ENCODE data around the gene MTMR6.

MTMR6 gene

DNA sequence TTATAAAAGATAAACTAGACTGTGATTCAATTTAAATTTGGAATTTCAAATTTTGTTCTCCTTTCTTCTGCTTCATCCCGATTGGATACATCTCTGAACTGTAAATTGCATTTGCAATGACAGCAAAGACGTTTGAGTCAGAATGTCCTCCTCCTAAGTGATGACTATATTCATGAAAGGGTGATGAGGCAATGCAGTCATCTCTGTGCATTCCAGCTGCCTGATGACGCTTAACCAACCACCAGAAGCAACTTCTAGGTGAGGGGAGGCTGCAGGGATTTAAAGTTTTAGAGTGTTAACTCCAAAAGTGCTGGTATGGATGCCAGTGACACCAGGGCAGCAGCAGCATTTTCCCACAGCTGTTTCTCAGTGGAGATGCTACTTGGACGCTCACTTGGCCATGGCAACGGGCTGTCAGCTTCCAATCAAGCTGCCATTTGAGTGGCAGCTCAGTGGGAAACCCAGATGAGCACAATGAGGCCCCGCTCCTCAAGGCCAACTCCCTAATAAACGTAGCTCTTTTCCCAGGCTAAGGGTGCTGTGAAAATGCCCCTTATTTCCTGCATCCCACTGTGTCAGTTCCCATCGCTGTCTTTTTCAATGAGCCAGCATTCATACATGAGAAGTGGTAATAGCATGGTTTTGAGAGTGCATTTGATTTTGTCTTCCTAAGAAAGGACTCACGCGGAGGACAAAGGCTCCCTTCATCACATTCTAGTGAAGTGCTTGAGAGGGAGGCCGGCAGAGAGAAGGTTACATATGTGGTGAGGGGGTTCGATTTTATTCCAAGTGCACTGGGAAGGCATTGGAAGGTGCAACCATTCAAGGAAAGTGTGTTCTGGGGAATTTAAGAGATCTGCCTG, 70.0 kb downstream of the MTMR6 start:
- no peak for DNase-seq (ENCODE audit: low read depth in 1 of 2, low spot score in 1 of 2)

DNA sequence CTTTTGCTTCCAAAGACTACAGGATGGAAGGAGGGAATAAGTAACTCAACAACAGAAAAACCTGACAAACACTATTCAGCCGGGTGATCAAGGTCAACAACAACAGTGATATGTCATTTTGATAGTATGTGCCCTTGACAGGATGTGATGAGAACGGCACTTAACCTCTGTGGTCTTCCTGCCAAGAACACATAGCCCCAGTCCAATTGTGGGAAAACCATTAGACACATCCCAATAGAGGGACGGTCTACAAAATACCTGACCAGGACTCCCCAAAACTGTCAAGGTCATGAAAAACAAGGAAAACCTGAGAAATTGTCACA, 72.1 kb downstream of the MTMR6 start:
- DNase-seq (ENCODE audit: low read depth in 1 of 2, low spot score in 1 of 2), result no peak

DNA sequence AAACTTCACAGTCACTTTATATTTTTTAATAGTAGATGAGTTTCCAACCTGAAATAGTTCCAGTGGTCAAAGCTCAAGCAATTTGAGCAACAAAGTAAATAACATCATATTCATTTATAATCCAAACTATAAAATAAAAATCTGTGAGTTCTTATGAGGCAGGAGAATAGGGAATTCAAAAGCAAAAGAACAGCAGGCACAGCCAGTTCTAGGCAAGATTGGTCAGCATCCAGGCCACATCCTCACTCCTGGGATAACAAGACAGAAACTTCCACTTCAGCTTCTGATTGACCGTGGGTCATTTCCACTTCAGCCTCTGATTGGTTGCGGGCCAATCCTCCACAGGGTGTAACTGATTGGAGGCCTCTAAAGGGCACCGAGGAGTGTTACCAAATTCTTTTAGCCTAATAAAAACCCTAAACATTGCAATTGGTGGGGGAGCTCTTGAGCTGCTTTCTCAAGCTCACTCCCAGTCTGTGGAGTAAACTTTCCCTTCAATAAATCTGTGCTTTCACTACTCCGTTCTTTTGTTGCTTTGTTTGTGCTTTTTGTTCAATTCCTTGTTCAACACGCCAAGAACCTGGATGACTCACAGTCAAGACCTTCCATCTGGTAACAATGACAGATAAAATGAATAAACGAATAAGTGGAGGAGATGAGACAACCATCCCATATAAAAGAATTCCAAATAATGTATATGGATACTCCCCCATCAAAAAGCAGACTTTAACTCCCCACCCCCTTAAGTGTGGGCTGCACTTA, 72.6 kb downstream of the MTMR6 start:
- DNase-seq (ENCODE audit: low read depth in 1 of 2, low spot score in 1 of 2), result no peak

DNA sequence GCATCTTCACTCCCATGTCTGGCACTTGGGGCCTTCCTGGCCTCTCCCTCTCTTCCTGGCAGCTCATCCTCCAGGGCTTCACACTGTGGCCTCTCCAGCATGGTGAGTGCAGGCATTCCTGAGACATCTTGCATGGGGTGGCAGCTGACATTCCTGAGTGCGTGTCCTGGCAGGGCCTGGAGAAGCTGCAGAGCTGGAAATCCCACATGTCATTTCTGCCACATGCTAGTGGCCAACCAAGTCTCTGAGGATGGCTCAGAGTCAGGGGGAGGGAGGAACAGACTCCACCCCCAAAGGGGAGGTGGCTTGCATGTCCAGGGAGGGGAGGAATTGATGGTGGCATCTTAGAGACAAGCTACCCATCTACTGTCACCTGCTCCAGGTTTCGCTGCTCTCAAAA, 73.6 kb downstream of the MTMR6 start:
- DNase-seq (ENCODE audit: low read depth in 1 of 2, low spot score in 1 of 2), result no peak

DNA sequence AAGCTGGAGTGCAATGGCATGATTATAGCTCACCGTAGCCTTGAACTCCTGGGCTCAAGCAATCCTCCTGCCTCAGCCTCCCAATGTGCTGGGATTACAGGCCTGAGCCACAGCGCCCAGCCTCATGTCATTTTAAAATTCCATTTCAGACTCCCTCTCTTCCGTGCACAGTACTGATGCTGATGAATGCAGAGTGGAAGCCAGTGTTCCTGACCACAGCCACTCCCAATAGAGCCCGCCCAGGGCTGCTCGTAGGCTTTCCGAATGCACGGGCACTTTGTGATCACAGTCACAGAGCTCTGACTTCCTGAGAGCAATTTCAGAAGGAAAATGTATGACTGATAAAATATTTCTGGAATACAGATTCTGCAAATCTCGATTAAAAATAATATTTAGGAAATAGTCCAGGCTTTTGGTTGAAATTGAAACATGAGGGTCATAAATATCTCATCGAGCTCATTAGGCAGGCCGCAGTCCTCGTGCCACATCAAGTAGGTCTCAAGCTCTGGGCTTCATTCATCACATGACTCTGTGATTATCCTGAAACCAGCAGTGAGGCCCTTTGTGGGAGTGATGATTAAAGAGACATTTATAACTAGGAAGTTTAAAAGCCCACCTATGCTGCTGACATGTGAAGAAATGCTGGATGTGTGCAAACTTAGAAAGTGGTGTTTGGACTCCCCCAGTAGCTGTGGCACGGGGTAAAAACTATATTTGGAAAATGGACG, 76.3 kb downstream of the MTMR6 start:
- DNase-seq (ENCODE audit: low read depth in 1 of 2, low spot score in 1 of 2), result no peak

DNA sequence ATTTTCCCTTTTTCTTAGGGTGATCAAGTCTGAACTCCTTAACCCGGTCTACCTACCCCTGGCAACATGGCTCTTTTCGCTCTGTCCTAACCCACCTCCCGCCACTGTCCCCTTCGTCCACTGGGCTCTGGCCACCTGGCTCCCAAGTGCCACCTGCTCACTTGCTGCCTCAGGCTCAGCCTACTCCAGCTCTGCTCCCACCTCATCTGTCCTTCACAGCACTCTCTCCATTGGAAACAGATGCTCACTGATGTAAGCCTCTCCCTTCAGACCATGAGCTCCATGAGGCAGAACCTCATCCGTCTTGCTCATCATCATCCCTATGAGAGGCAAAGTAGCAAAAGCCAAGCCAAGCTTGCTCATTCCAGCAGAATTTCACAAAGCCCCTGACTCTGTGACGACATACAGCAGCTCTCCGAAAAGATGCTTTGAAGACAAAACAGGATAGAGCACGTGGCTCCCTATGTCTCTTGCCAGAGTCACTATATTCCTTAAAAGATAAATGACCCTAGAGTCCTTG, 79.9 kb downstream of the MTMR6 start:
- DNase-seq (ENCODE audit: low read depth in 1 of 2, low spot score in 1 of 2), result no peak

DNA sequence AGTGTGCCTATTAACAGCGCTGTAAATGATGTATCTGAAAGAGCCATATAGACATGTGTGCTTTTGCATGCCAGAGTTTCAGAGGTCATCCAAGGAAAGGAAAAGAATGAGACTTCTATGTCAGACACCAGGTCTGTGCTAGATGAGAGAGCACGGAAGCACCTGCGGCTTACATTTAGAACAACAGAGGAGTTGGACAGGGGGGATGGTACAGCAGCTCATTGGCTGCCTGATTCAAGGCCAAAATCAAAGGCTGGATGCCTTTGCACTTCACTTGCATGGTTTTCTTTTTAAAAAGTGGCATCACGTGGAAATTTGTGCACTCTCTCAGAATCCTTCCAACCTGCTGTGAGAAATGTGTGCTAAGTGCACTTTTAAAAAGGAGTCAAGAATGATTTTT, 82.4 kb downstream of the MTMR6 start:
- DNase-seq (ENCODE audit: low read depth in 1 of 2, low spot score in 1 of 2), result no peak

DNA sequence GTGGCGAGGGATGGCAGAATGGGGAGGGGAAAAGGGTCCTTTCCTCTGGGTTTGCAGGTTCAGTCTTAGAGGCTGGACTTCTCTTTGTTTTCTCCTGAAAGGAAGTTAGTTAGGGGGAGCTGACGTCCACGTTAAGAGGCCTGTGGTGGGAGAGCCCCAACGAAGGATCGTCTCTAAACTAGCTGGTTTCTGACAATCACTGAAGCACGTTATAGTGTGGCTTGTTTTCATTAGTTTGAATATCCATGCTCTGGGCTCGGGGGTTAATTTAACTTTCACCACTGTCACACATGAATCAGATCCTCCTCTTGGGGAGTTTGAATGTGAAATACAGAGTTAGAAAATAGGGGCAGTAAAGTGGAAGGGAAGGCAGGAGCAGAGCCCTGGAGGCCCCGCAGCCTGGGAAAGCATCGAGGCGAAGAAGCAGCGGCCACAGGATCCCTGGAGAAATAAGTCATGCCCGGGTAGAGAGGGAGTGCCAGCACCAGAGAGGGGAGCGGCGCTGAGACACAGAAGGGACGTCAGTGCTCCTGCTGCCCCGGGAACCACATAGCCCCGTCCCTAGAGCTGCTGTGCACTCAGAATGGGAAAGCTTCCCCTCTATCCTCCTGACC, 84.1 kb downstream of the MTMR6 start:
- no peak for DNase-seq (ENCODE audit: low read depth in 1 of 2, low spot score in 1 of 2)

DNA sequence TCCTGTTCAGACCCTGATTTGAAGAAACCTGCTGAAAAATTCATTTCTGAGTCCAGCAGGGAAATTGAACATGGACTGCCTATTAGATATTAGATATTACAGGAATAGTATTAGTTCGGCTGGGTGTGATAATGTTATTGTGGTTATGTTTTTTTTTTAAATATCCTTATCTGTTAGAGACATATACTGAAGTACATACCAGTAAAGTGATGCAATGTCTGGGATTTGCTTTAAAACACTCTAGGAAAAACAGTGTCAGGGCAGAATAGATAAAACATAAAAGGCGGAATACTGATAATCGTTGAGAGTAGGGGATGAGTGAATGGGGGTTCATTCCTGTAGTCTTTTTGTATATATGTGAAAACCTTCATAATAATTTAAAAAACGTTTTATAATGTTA, 86.5 kb downstream of the MTMR6 start:
- DNase-seq (ENCODE audit: low read depth in 1 of 2, low spot score in 1 of 2), result no peak

DNA sequence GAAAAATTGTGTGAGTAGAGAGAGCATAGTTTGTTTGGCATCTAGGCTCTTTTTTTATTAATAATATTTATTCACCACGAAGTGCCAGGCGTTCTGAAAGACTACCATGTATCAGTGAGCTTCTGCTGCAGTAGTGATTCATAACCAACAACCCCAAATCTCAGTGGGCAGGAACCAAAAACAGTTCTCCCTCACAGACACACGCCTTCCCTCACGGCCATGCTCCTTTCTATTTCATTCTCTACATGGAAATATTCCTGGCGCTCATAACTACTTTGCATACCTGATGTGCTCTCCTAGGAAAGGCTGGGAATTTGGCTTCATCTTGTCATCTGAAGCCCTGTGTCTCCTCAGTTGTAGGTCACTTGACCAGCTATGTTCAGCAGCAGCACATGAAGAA, 88.6 kb downstream of the MTMR6 start:
- DNase-seq (ENCODE audit: low read depth in 1 of 2, low spot score in 1 of 2), result no peak

DNA sequence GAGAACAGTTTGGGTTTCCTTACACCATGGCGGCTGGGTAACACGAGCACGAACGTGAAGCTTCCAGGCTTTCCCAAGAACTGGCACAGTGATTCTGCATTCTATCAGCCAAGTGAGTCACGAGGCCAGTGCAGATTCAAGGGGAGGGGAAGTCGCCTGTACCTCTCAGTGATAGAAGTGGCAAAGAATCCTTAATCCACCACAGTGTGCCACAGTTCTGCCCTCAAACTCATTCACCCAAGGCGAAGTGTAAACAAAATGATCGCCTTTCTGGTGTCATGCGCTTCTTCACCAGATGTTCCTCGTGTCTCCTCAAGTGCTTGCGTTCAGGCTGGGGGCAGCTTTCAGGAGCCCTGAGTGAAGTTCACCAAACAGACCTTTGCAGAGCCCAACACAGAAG, 90.3 kb downstream of the MTMR6 start:
- DNase-seq (ENCODE audit: low read depth in 1 of 2, low spot score in 1 of 2), result no peak

Data from activated CD4-positive, alpha-beta T cell treated with anti-CD3 and anti-CD28 coated beads, Interleukin-2, amount 50 U/mL, for 24 hours (primary cell).